Measurements from ENCODE around the gene RNF103.

- TF ChIP-seq CTCF (IDR thresholded peaks at IDR 0.05; ENCODE audit: low read depth, low read length) (no peak), POLR2A (IDR thresholded peaks at IDR 0.05; ENCODE audit: extremely low read depth, insufficient read length) (no peak)
These were observed 65.8 kb downstream of the RNF103 start for GRCh38 chr2:86557836-86558235.
